GM12864 (cell line): Measurements from ENCODE around the gene S100A11.

Experiments
- DNase-seq: peaks from one replicate; pipeline ENCODE4 v3.0.0-alpha.2; 2011; ENCODE audit warnings: low read depth
- H3K4me3 ChIP-seq: 2 replicates; pipeline ENCODE4 v1.5.1; 2011; ENCODE audit warnings: mild to moderate bottlenecking, low read depth, low read length, control low read depth
- TF ChIP-seq, protein P1 (sequence below): IDR thresholded peaks from 2 replicates; pipeline ENCODE4 v1.5.1; 2011; ENCODE audit warnings: low read depth, mild to moderate bottlenecking, moderate library complexity, low read length, control low read depth, inconsistent platforms; ENCODE audit errors: missing control alignments

The S100A11 gene

GRCh38 chr1:151990856-151991198, 46.0 kb downstream of the S100A11 start:
- DNase-seq = no peak
- TF ChIP-seq, protein P1, sequence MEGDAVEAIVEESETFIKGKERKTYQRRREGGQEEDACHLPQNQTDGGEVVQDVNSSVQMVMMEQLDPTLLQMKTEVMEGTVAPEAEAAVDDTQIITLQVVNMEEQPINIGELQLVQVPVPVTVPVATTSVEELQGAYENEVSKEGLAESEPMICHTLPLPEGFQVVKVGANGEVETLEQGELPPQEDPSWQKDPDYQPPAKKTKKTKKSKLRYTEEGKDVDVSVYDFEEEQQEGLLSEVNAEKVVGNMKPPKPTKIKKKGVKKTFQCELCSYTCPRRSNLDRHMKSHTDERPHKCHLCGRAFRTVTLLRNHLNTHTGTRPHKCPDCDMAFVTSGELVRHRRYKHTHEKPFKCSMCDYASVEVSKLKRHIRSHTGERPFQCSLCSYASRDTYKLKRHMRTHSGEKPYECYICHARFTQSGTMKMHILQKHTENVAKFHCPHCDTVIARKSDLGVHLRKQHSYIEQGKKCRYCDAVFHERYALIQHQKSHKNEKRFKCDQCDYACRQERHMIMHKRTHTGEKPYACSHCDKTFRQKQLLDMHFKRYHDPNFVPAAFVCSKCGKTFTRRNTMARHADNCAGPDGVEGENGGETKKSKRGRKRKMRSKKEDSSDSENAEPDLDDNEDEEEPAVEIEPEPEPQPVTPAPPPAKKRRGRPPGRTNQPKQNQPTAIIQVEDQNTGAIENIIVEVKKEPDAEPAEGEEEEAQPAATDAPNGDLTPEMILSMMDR = no peak
- no peak overlapping the region for H3K4me3 ChIP-seq

- no peak overlapping the region for H3K4me3 ChIP-seq
Measured at GRCh38 chr1:151990058-151990855, 46.5 kb downstream of the S100A11 start.

DNA sequence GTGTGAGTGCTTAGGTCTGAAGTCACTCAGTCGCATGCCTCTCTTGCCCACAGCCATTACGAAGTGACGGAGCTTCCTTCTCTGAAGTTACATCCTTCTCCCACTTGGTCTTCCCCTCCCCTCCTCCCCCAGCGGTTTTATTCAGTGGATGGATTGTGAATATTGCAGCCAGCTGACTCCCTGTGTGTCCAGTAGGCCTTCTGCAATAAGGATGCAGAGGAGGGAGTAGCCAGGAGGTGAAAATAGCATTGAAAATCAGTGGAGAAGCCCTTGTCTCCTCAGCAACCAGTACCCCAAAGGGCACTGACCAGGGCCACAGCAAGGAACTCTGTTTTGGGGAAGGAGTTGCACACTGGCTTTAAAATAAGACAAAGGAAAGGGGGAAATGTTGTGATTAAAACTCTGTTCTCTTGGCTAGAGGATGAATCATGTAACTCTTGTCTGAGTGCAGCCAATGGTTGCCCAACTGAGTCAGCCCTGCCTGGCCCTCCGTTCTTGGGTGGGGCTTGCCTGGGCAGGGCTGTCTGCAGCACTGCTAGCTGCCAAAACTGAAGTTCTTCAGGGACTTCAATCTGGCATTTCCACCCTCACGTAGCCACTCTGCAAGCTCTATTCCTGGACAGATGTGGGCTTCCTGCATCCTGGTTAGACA, 47.5 kb downstream of the S100A11 start:
- TF ChIP-seq, protein P1 = no peak
- no peak overlapping the region for H3K4me3 ChIP-seq

More at GRCh38 chr1:151990058-151990855, 46.5 kb downstream of the S100A11 start:
- DNase-seq = no peak
- TF ChIP-seq, protein P1 = no peak

GRCh38 chr1:151988405-151988923, 48.3 kb downstream of the S100A11 start:
- DNase-seq = no peak
- H3K4me3 ChIP-seq = no peak overlapping the region

More for the DNA sequence above, 47.5 kb downstream of the S100A11 start:
- DNase-seq = no peak

DNA sequence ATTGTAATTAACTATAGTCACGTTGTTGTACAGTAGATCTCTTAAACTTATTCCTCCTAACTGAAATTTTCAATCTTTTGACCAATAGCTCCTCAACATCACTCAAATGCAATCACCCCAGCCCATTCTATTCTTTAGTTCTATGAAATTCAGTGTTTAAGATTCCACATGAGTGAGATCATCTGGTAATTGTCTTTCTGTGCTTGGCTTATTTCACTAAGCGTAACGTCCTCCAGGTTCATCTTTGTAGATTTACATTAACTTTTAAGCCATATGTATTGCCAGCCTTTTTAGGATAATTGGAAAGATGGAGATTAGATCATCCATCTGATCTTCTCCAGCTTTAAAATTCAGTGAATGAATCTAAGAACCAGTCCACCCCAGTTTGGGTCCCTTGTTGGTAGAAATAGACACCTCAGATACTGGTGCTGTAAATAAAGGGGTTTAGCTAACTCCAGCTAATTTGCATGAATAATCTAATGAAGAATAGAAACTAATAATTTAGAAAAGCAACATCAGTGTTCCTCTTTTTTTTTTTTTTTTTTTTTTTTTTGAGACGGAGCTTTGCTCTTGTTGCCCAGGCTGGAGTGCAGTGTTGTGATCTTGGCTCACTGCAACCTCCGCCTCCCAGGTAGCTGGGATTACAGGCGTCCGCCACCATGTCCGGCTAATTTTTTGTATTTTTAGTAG, 50.2 kb downstream of the S100A11 start:
- H3K4me3 ChIP-seq = no peak overlapping the region
- no peak for DNase-seq
- TF ChIP-seq, protein P1 = no peak

More at GRCh38 chr1:151988405-151988923, 48.3 kb downstream of the S100A11 start:
- TF ChIP-seq, protein P1 = no peak

- no peak for DNase-seq
- TF ChIP-seq, protein P1 = no peak
- H3K4me3 ChIP-seq = no peak overlapping the region
Measured at GRCh38 chr1:151985768-151986167, 51.0 kb downstream of the S100A11 start.
